ENCODE results near the gene IARS2.
"Not testable (repeated sequence)": the region's sequence is repeated elsewhere in the genome, so short reads cannot be mapped to it uniquely, and the experiment has no call there.

IARS2 gene

GRCh38 chr1:220094016-220094911 is at the start of gene IARS2:
TSS of gene IARS2 (plus strand) at chr1:220094132. CDS start at chr1:220094217, 85 bp downstream.
- Histone ChIP-seq H3K9me3 (ENCODE audit: control insufficient read depth, insufficient read depth, low read length) (no peaks in the 10 kb centered on the region), H3K36me3 (ENCODE audit: insufficient read depth, low read length) (peaks cover 3% of the 10 kb centered on the region), H3K9ac (ENCODE audit: low read depth, low read length) (peak within 1 kb of the TSS; percentile 98)

GRCh38 chr1:220044678-220045355 is 49.1 kb upstream of the IARS2 start:
- H3K9me3 ChIP-seq (ENCODE audit: control insufficient read depth, insufficient read depth, low read length), result no peaks in the 10 kb centered on the region
- no peaks in the 10 kb centered on the region; the same call in none of the 2 replicates for H3K4me1 ChIP-seq (ENCODE audit: insufficient read depth, low read length)
- peaks cover 9% of the 10 kb centered on the region; the same call in 1 of the 2 replicates for H3K36me3 ChIP-seq (ENCODE audit: insufficient read depth, low read length)
- H3K9ac ChIP-seq (ENCODE audit: low read depth, low read length), result peak overlapping the region; percentile 86

More at GRCh38 chr1:220094016-220094911, at the start of gene IARS2:
- no peaks in the 10 kb centered on the region for H3K4me1 ChIP-seq (ENCODE audit: insufficient read depth, low read length)

GRCh38 chr1:220045356-220046051 is 48.4 kb upstream of the IARS2 start:
- Histone ChIP-seq H3K9me3 (ENCODE audit: control insufficient read depth, insufficient read depth, low read length) (no peaks in the 10 kb centered on the region), H3K9ac (ENCODE audit: low read depth, low read length) (peak overlapping the region; percentile 86), H3K36me3 (ENCODE audit: insufficient read depth, low read length) (peaks cover 7% of the 10 kb centered on the region; the same call in 1 of the 2 replicates), H3K4me1 (ENCODE audit: insufficient read depth, low read length) (no peaks in the 10 kb centered on the region; the same call in none of the 2 replicates)

- Histone ChIP-seq H3K9me3 (ENCODE audit: control insufficient read depth, insufficient read depth, low read length) (no peaks in the 10 kb centered on the region), H3K9ac (ENCODE audit: low read depth, low read length) (peak within 1 kb of the TSS; percentile 86), H3K36me3 (ENCODE audit: insufficient read depth, low read length) (peaks cover 7% of the 10 kb centered on the region; the same call in 1 of the 2 replicates), H3K4me1 (ENCODE audit: insufficient read depth, low read length) (no peaks in the 10 kb centered on the region; the same call in none of the 2 replicates)
These were observed 47.6 kb upstream of the IARS2 start, which contains the start of gene EPRS1 for GRCh38 chr1:220046052-220046930. TSS of gene EPRS1 (minus strand) at chr1:220046505. CDS start at chr1:220046388, 117 bp downstream.

- Histone ChIP-seq H3K9ac (ENCODE audit: low read depth, low read length) (no peak overlapping the region), H3K9me3 (ENCODE audit: control insufficient read depth, insufficient read depth, low read length) (no peaks in the 10 kb centered on the region), H3K4me1 (ENCODE audit: insufficient read depth, low read length) (peaks cover 5% of the 10 kb centered on the region; the same call in 1 of the 2 replicates), H3K36me3 (ENCODE audit: insufficient read depth, low read length) (no peaks in the 10 kb centered on the region)
These were observed 37.6 kb upstream of the IARS2 start for GRCh38 chr1:220056374-220056773.

GRCh38 chr1:220060876-220061275 is 33.1 kb upstream of the IARS2 start:
- no peaks in the 10 kb centered on the region for H3K36me3 ChIP-seq (ENCODE audit: insufficient read depth, low read length)
- peaks cover 5% of the 10 kb centered on the region; the same call in 1 of the 2 replicates for H3K4me1 ChIP-seq (ENCODE audit: insufficient read depth, low read length)
- no peaks in the 10 kb centered on the region for H3K9me3 ChIP-seq (ENCODE audit: control insufficient read depth, insufficient read depth, low read length)
- H3K9ac ChIP-seq (ENCODE audit: low read depth, low read length), result no peak overlapping the region

- Histone ChIP-seq H3K9ac (ENCODE audit: low read depth, low read length) (no peak overlapping the region), H3K36me3 (ENCODE audit: insufficient read depth, low read length) (no peaks in the 10 kb centered on the region), H3K9me3 (ENCODE audit: control insufficient read depth, insufficient read depth, low read length) (no peaks in the 10 kb centered on the region), H3K4me1 (ENCODE audit: insufficient read depth, low read length) (peaks cover 5% of the 10 kb centered on the region; the same call in 1 of the 2 replicates)
These were observed 31.3 kb upstream of the IARS2 start for GRCh38 chr1:220062629-220063028.

- Histone ChIP-seq H3K4me1 (ENCODE audit: insufficient read depth, low read length) (no peaks in the 10 kb centered on the region), H3K9me3 (ENCODE audit: control insufficient read depth, insufficient read depth, low read length) (no peaks in the 10 kb centered on the region), H3K36me3 (ENCODE audit: insufficient read depth, low read length) (no peaks in the 10 kb centered on the region), H3K9ac (ENCODE audit: low read depth, low read length) (no peak overlapping the region)
These were observed 26.4 kb upstream of the IARS2 start for GRCh38 chr1:220067269-220068204.

GRCh38 chr1:220076861-220077762 is 16.8 kb upstream of the IARS2 start:
- H3K4me1 ChIP-seq (ENCODE audit: insufficient read depth, low read length), result no peaks in the 10 kb centered on the region
- H3K36me3 ChIP-seq (ENCODE audit: insufficient read depth, low read length), result no peaks in the 10 kb centered on the region
- H3K9ac ChIP-seq (ENCODE audit: low read depth, low read length), result no peak overlapping the region
- H3K9me3 ChIP-seq (ENCODE audit: control insufficient read depth, insufficient read depth, low read length), result no peaks in the 10 kb centered on the region

- H3K4me1 ChIP-seq (ENCODE audit: insufficient read depth, low read length), result no peaks in the 10 kb centered on the region
- no peak overlapping the region for H3K9ac ChIP-seq (ENCODE audit: low read depth, low read length)
- no peaks in the 10 kb centered on the region for H3K9me3 ChIP-seq (ENCODE audit: control insufficient read depth, insufficient read depth, low read length)
- H3K36me3 ChIP-seq (ENCODE audit: insufficient read depth, low read length), result no peaks in the 10 kb centered on the region
These were observed 16.0 kb upstream of the IARS2 start for GRCh38 chr1:220077887-220078286.

GRCh38 chr1:220084460-220084859 is 9.5 kb upstream of the IARS2 start:
- H3K9ac ChIP-seq (ENCODE audit: low read depth, low read length), result no peak overlapping the region
- no peaks in the 10 kb centered on the region for H3K9me3 ChIP-seq (ENCODE audit: control insufficient read depth, insufficient read depth, low read length)
- no peaks in the 10 kb centered on the region for H3K4me1 ChIP-seq (ENCODE audit: insufficient read depth, low read length)
- no peaks in the 10 kb centered on the region for H3K36me3 ChIP-seq (ENCODE audit: insufficient read depth, low read length)

- not testable (repeated sequence) for H3K9ac ChIP-seq (ENCODE audit: low read depth, low read length); H3K9me3 ChIP-seq (ENCODE audit: control insufficient read depth, insufficient read depth, low read length); H3K4me1 ChIP-seq (ENCODE audit: insufficient read depth, low read length); H3K36me3 ChIP-seq (ENCODE audit: insufficient read depth, low read length)
These were observed 7.7 kb upstream of the IARS2 start for GRCh38 chr1:220086261-220086686.

All from ES-I3 (cell line).